D721Med (cell line): Measurements from ENCODE around the gene GFER.

Source experiments
- DNase-seq: peaks from one replicate; pipeline ENCODE4 v3.0.0; 2011; ENCODE audit warnings: low spot score; ENCODE audit not compliant: insufficient read length
- FAIRE-seq: peaks from 2 replicates; lab custom pipeline; 2011; peaks lifted over from hg19 to GRCh38; lab: Jason Lieb, UNC
- TF ChIP-seq, protein P1 (sequence below): IDR thresholded peaks from 2 replicates; pipeline ENCODE4 v1.5.1; 2012; ENCODE audit warnings: mild to moderate bottlenecking, control low read depth; ENCODE audit not compliant: insufficient read depth; ENCODE audit errors: missing control alignments

Gene GFER

DNA sequence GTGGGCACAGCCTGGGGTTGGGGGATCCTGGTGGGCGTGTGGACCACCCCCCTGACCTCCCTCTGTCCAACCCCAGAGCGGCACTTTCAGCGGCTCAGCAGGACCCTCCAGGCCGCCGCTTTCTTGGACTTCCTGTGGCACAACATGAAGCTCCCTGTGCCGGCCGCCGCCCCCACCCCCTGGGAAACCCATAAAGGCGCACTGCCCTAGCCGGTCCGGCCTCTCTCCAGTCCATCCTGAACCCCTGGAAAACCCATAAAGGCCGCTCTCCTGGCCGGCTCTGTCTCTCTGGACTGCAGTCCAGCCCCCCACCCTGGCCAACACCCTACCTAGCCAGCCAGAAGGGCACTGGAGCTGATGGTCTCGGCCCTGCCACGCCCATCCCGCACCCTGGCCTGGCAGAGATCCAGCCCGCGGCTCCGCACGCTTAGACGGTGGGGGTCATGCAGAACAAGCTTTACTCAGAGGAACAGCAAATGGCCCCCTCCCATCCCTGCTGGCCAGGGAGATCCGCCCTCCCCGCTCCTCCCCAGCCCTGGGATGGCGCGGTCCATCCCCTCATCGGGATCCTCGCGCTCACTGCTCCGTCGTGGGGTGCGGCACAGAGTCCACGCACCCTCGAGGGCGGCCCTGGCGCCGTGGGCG, 5.4 kb upstream of the GFER start:
- TF ChIP-seq, protein P1, sequence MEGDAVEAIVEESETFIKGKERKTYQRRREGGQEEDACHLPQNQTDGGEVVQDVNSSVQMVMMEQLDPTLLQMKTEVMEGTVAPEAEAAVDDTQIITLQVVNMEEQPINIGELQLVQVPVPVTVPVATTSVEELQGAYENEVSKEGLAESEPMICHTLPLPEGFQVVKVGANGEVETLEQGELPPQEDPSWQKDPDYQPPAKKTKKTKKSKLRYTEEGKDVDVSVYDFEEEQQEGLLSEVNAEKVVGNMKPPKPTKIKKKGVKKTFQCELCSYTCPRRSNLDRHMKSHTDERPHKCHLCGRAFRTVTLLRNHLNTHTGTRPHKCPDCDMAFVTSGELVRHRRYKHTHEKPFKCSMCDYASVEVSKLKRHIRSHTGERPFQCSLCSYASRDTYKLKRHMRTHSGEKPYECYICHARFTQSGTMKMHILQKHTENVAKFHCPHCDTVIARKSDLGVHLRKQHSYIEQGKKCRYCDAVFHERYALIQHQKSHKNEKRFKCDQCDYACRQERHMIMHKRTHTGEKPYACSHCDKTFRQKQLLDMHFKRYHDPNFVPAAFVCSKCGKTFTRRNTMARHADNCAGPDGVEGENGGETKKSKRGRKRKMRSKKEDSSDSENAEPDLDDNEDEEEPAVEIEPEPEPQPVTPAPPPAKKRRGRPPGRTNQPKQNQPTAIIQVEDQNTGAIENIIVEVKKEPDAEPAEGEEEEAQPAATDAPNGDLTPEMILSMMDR, result no peak
- no peak for DNase-seq
- no peak for FAIRE-seq

- FAIRE-seq (no peak), DNase-seq (no peak)
- TF ChIP-seq, protein P1, result no peak
Observed at GRCh38 chr16:1979271-1980029, 4.5 kb upstream of the GFER start.

DNA sequence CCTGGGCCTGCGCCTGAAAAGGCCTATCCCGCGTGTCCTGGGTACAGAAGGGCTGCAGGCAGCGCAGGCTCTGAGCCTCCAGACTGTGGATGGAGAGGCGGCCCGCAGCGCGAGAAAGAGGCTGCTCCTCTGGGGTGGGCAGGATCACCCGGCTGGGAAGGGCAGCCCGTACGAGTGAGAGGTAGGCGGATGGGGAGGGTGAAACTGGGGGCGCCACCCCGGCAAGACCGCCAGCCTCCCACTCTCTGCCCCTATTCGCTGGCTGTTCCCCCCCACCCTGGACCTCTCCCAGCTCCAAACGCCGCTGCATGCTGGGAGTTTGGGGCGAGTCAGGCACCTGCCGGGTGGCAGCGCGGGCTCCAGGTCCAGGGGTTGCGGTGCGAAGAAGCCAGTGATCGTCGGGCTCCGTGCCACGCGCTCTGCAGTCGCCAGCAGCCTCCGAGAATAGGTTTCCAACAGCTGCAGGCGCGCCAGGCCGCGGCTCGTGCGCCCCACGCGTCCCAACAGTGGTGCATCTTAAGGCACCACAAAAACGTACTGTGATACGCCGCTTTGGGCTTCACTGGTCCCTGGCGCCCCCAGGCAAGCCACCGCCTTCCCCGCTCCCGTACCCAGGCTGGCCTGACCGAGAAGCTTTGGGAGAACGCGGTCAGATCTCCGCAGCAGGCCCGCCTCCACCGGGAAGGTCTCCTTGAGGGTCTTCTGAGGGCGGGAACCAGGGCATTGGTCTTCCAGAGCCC, 3.8 kb upstream of the GFER start:
- TF ChIP-seq, protein P1, result no peak
- DNase-seq (no peak), FAIRE-seq (no peak)

GRCh38 chr16:1980770-1981087, 3.3 kb upstream of the GFER start:
- TF ChIP-seq, protein P1, result no peak
- no peak for FAIRE-seq
- no peak for DNase-seq

GRCh38 chr16:1981398-1981836, 2.6 kb upstream of the GFER start, which contains the start of gene NOXO1:
TSS of gene NOXO1 (minus strand) at chr16:1981469. CDS start at chr16:1981179, 290 bp downstream.
- no peak for FAIRE-seq
- no peak for DNase-seq
- TF ChIP-seq, protein P1, result no peak

- FAIRE-seq (no peak), DNase-seq (no peak)
- TF ChIP-seq, protein P1, result no peak
Observed at GRCh38 chr16:1982013-1982433, 2.0 kb upstream of the GFER start.
